Right lobe of liver (tissue), 4 donors: Measurements from ENCODE around the gene CLSTN3.

Experiments used
- CTCF ChIP-seq, 4 donors: fragments of 200-600 bp in 3 of 4; fragments of 450-650 bp in 1 of 4; IDR thresholded peaks; one replicate each; pipeline versions ENCODE4 v1.5.1 to v1.8.0; 2016 to 2022; ENCODE audit warnings: antibody characterized with exemption in 4 of 4, mild to moderate bottlenecking in 2 of 4
- POLR2A ChIP-seq: fragments of 450-650 bp; IDR thresholded peaks from one replicate; pipeline ENCODE4 v1.6.1; 2017; ENCODE audit warnings: antibody characterized with exemption, mild to moderate bottlenecking
- donor health status: DM: no; HTN: no; CAD: no.
- donor health status: DM: no; HTN: no; CAD: no.
- donor health status: DM: no; HTN: yes; CAD: no.

- TF ChIP-seq CTCF (IDR thresholded peaks at IDR 0.05) (peak; percentile 62 to 82 (median 69)), POLR2A (no peak)
Observed at GRCh38 chr12:7162691-7163114, 32.5 kb downstream of the CLSTN3 start.
